H1 (cell line): ENCODE results near the gene RGP1. TPM values are rescaled to one million over a fixed set of nuclear protein-coding genes. Genes with fewer than 3 reads are reported as not detected.

Experiments used
- CTCF ChIA-PET: fragments of 300-600 bp; sonication (Branson Sonifier 250); formaldehyde crosslinking; loops from one replicate; lab custom pipeline; 2021; ENCODE audit not compliant: partially characterized antibody; lab: Charles Lee
- POLR2A ChIA-PET: fragments of 300-600 bp; sonication (Branson Sonifier 250); formaldehyde crosslinking; loops from one replicate; lab custom pipeline; 2021; ENCODE audit warnings: inconsistent platforms; ENCODE audit not compliant: partially characterized antibody; lab: Charles Lee
- DNase-seq, 2 experiments: peaks; one replicate each; pipeline versions ENCODE4 v3.0.0 to v3.0.0-alpha.2; 2010 to 2022; ENCODE audit warnings: low spot score in 2 of 2, low read depth in 1 of 2, mixed read lengths in 1 of 2
- FAIRE-seq: peaks from 2 replicates; lab custom pipeline; 2011; peaks lifted over from hg19 to GRCh38; lab: Jason Lieb, UNC
- H2AFZ ChIP-seq: 2 replicates; pipeline ENCODE4 v1.8.1; 2012; ENCODE audit warnings: low read length, inconsistent platforms
- H2AK5ac ChIP-seq: 2 replicates; pipeline ENCODE4 v1.6.1; 2013; ENCODE audit warnings: low read depth, low read length
- H2BK120ac ChIP-seq: replicated peaks from 2 replicates; pipeline ENCODE3; 2013; ENCODE audit warnings: low read depth, low read length, inconsistent platforms
- H2BK12ac ChIP-seq: 2 replicates; pipeline ENCODE4 v1.6.1; 2013; ENCODE audit warnings: low read depth, low read length
- H2BK15ac ChIP-seq: 2 replicates; pipeline ENCODE4 v1.6.1; 2013; ENCODE audit warnings: low read length
- H2BK20ac ChIP-seq: 2 replicates; pipeline ENCODE4 v1.6.1; 2013; ENCODE audit warnings: low read length
- H2BK5ac ChIP-seq: 2 replicates; pipeline ENCODE4 v1.6.1; 2013; ENCODE audit warnings: low read depth, low read length
- H3K14ac ChIP-seq: 2 replicates; pipeline ENCODE4 v1.6.1; 2013; ENCODE audit warnings: inconsistent platforms; ENCODE audit not compliant: insufficient read length
- H3K18ac ChIP-seq: 2 replicates; pipeline ENCODE4 v1.6.1; 2013; ENCODE audit warnings: low read length; ENCODE audit errors: extremely low read depth
- H3K23ac ChIP-seq: 2 replicates; pipeline ENCODE4 v1.6.1; 2013; ENCODE audit warnings: inconsistent platforms; ENCODE audit not compliant: insufficient read length
- H3K23me2 ChIP-seq: 2 replicates; pipeline ENCODE4 v1.6.1; 2013; ENCODE audit warnings: low read depth, low read length
- H3K27ac ChIP-seq: 2 replicates; pipeline ENCODE4 v1.6.1; 2011; ENCODE audit warnings: low read depth, low read length, inconsistent platforms
- H3K27me3 ChIP-seq, 4 experiments: replicated peaks in 1 of 4; 1 replicate in 1 of 4; 2 replicates in 3 of 4; pipeline versions ENCODE4 v1.6.1 to v1.8.1; 2011 to 2013; ENCODE audit warnings: low read length in 3 of 4, mild to moderate bottlenecking in 3 of 4, inconsistent platforms in 2 of 4, mixed read lengths in 2 of 4, moderate library complexity in 1 of 4; ENCODE audit not compliant: control insufficient read depth in 3 of 4, insufficient read depth in 3 of 4; ENCODE audit errors: extremely low read depth in 1 of 4
- H3K36me3 ChIP-seq, 4 experiments: 2 replicates each; pipeline versions ENCODE4 v1.6.1 to v1.8.1; 2011 to 2013; ENCODE audit warnings: mild to moderate bottlenecking in 4 of 4, low read length in 3 of 4, moderate library complexity in 2 of 4, control low read depth in 1 of 4, inconsistent platforms in 1 of 4; ENCODE audit not compliant: insufficient read depth in 4 of 4, control insufficient read depth in 2 of 4
- H3K4ac ChIP-seq: replicated peaks from 2 replicates; pipeline ENCODE3; 2013; ENCODE audit warnings: low read length, low read depth, mixed read lengths, inconsistent platforms; ENCODE audit not compliant: insufficient read length
- H3K4me1 ChIP-seq, 4 experiments: replicated peaks in 1 of 4; 1 replicate in 1 of 4; 2 replicates in 3 of 4; pipeline versions ENCODE4 v1.6.1 to v1.8.1; 2011 to 2013; ENCODE audit warnings: low read length in 3 of 4, inconsistent platforms in 2 of 4, mixed read lengths in 1 of 4; ENCODE audit not compliant: insufficient read depth in 4 of 4, control insufficient read depth in 3 of 4
- H3K4me2 ChIP-seq, 2 experiments: 2 replicates each; pipeline versions ENCODE4 v1.6.1 to v1.8.1; 2011 to 2013; ENCODE audit warnings: low read depth in 2 of 2, low read length in 2 of 2, control low read depth in 1 of 2, inconsistent platforms in 1 of 2, mild to moderate bottlenecking in 1 of 2; ENCODE audit not compliant: insufficient read depth in 1 of 2
- H3K4me3 ChIP-seq, 4 experiments: fragments of 200-600, 300-600 bp in 1 of 4; sonication (generic), shearing (Covaris generic), sonication (Bioruptor Twin) in 1 of 4; 2 replicates each; pipeline versions ENCODE4 v1.5.1 to v1.8.1; 2011 to 2016; ENCODE audit warnings: low read length in 4 of 4, low read depth in 3 of 4, control low read depth in 2 of 4, inconsistent platforms in 2 of 4, mild to moderate bottlenecking in 2 of 4, mixed read lengths in 1 of 4, moderate library complexity in 1 of 4; ENCODE audit not compliant: insufficient read depth in 2 of 4; ENCODE audit errors: extremely low read depth in 1 of 4
- H3K56ac ChIP-seq: replicated peaks from 2 replicates; pipeline ENCODE3; 2013; ENCODE audit warnings: low read depth, mild to moderate bottlenecking, mixed read lengths, low read length, inconsistent platforms; ENCODE audit not compliant: insufficient read length
- H3K79me1 ChIP-seq: 2 replicates; pipeline ENCODE4 v1.6.1; 2013; ENCODE audit warnings: low read depth, low read length, control low read depth
- H3K79me2 ChIP-seq, 2 experiments: 2 replicates each; pipeline versions ENCODE4 v1.6.1 to v1.8.1; 2012 to 2013; ENCODE audit warnings: low read length in 2 of 2, mild to moderate bottlenecking in 2 of 2, inconsistent platforms in 1 of 2; ENCODE audit not compliant: insufficient read depth in 2 of 2, control insufficient read depth in 1 of 2
- H3K9ac ChIP-seq, 4 experiments: replicated peaks in 1 of 4; 1 replicate in 1 of 4; 2 replicates in 3 of 4; pipeline versions ENCODE4 v1.6.1 to v1.8.1; 2011 to 2013; ENCODE audit warnings: low read depth in 3 of 4, low read length in 3 of 4, control low read depth in 2 of 4, mild to moderate bottlenecking in 2 of 4, moderate library complexity in 2 of 4, inconsistent platforms in 1 of 4; ENCODE audit errors: extremely low read depth in 1 of 4
- H3K9me3 ChIP-seq, 2 experiments: 2 replicates each; pipeline versions ENCODE4 v1.6.1 to v1.8.1; 2012 to 2013; ENCODE audit warnings: mild to moderate bottlenecking in 2 of 2, moderate library complexity in 2 of 2, control low read depth in 1 of 2, inconsistent platforms in 1 of 2, low read depth in 1 of 2, low read length in 1 of 2, mixed read lengths in 1 of 2; ENCODE audit not compliant: insufficient read depth in 2 of 2
- H4K20me1 ChIP-seq, 2 experiments: replicated peaks in 1 of 2; 2 replicates each; pipeline versions ENCODE3 to v1.8.1; 2011 to 2013; ENCODE audit warnings: inconsistent platforms in 2 of 2, low read length in 2 of 2, mild to moderate bottlenecking in 1 of 2; ENCODE audit not compliant: insufficient read depth in 2 of 2, control insufficient read depth in 1 of 2
- H4K5ac ChIP-seq: 2 replicates; pipeline ENCODE4 v1.6.1; 2013; ENCODE audit warnings: low read length, low read depth, mixed read lengths, inconsistent platforms; ENCODE audit not compliant: insufficient read length
- H4K8ac ChIP-seq: 2 replicates; pipeline ENCODE4 v1.8.0; 2013; ENCODE audit warnings: mild to moderate bottlenecking, moderate library complexity, low read length, inconsistent platforms; ENCODE audit not compliant: insufficient read depth; ENCODE audit errors: extremely low read depth
- H4K91ac ChIP-seq: replicated peaks from 2 replicates; pipeline ENCODE3; 2013; ENCODE audit warnings: low read length, mixed read lengths, inconsistent platforms; ENCODE audit not compliant: insufficient read length
- BACH1 ChIP-seq: IDR thresholded peaks from 2 replicates; pipeline ENCODE4 v1.6.1; 2012; ENCODE audit warnings: low read length, improper control_type of control experiment
- MAFK ChIP-seq: IDR thresholded peaks from 2 replicates; pipeline ENCODE4 v1.6.1; 2012; ENCODE audit warnings: low read depth, mild to moderate bottlenecking, improper control_type of control experiment, low read length
- SP1 ChIP-seq: IDR thresholded peaks from 2 replicates; pipeline ENCODE4 v1.6.1; 2011; ENCODE audit warnings: low read depth, low read length
- WGBS, 2 experiments: shearing (Covaris generic) in 1 of 2; methylation state at CpG; one replicate each; pipeline versions ENCODE4 v1.1.6 to v1.1.7; 2013 to 2015; ENCODE audit warnings: low lambda C conversion rate in 2 of 2, mixed read lengths in 2 of 2, inconsistent platforms in 1 of 2, low coverage in 1 of 2, missing lambda C conversion rate in 1 of 2; ENCODE audit not compliant: insufficient replicate concordance in 2 of 2, insufficient coverage in 1 of 2, insufficient read length in 1 of 2; ENCODE audit errors: extremely low coverage in 1 of 2, missing lambda C conversion rate in 1 of 2; 5-methylcytosine and 5-hydroxymethylcytosine counted together
- polyA plus RNA-seq, 7 experiments: library from polyadenylated mRNA; depleted of rRNA in 3 of 7; stranded (reverse) in 5 of 7; unstranded in 2 of 7; fragments of >200 nt in 5 of 7; fragments of 200-250 nt in 2 of 7; gene quantifications; 1 replicate in 5 of 7; 2 replicates in 1 of 7; 4 replicates in 1 of 7; pipeline versions ENCODE4 v1.2.1 to v1.2.3, GENCODE V29; 2011 to 2013; ENCODE audit warnings: missing spikeins in 2 of 7, mixed read lengths in 2 of 7
- total RNA-seq: library from RNA; stranded (reverse); fragmentation: NEBNext Ultra II Directional; extraction: Animal tissue kit (Norgen Biotek cat#: 25700); gene quantifications from 2 replicates; pipeline ENCODE4 v1.2.1, GENCODE V29; 2021

RGP1 gene
- total and polyA plus RNA-seq, 2 of the 8 experiments (the other 6 are each of a cell fraction or from before 2014, with no cell fraction given) = 11.8 to 22.7 TPM

DNA sequence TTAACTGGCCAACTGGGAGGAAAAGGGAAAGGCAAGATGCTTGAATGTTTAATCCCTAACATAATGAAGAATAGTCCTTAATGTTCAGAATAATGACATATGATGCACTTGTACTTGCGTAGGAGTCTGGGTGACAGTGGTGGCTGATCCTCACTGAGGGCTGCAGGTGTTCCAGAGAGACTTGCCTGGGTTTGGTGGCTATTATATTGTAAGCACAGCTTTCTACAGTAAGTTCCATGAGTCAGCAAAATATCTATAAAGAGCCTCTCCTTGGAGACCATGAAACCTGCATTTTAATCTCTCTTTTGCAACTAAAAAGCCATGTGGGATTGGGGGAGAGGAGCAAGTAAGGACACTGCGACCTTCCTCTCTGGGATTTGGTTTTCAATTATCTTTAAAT, 40.5 kb downstream of the RGP1 start:
- H3K4ac ChIP-seq = no peak overlapping the region
- H3K4me2 ChIP-seq = no peak overlapping the region; a peak in 1 of 4 replicates
- H4K20me1 ChIP-seq = no peaks in the 10 kb centered on the region
- CTCF ChIA-PET = interaction anchor here (0.6 to 4.0 kb wide), 49 partner anchors 9 to 174 kb away, joined by 3 to 67 read pairs (median 5); partner anchors contain the start of genes FAM221B, HINT2, MSMP and SPAG8
- H3K23ac ChIP-seq = no peak overlapping the region
- no peak overlapping the region for H2BK12ac ChIP-seq
- no peaks in the 10 kb centered on the region for H3K36me3 ChIP-seq
- FAIRE-seq = no peak
- H3K4me1 ChIP-seq = peaks cover 5 to 13% (median 7%) of the 10 kb centered on the region in 4 experiments; a peak in 6 of 7 replicates
- POLR2A ChIA-PET = interaction anchor here (1.0 to 3.9 kb wide), 6 partner anchors 10 to 57 kb away, joined by 3 to 38 read pairs (median 3); partner anchors contain the start of genes CREB3, HINT2 and SPAG8
- no peak overlapping the region for H2AFZ ChIP-seq
- no peaks in the 10 kb centered on the region for H3K79me2 ChIP-seq
- H3K79me1 ChIP-seq = no peaks in the 10 kb centered on the region
- H2BK120ac ChIP-seq = no peak overlapping the region
- H4K5ac ChIP-seq = no peak overlapping the region
- 83% methylated on average over 2 of the region's 2 CpGs; no CpG with 5 or more reads in 1 of the 2 experiments for WGBS, 2 experiments
- DNase-seq = no peak
- peaks cover 0 to 10% (median 0%) of the 10 kb centered on the region in 4 experiments; a peak in 4 of 7 replicates for H3K27me3 ChIP-seq
- H2AK5ac ChIP-seq = no peak overlapping the region
- no peak overlapping the region; a peak in 2 of 7 replicates for H3K9ac ChIP-seq
- no peak overlapping the region for H3K14ac ChIP-seq
- H3K27ac ChIP-seq = no peak overlapping the region
- H3K18ac ChIP-seq = no peak overlapping the region
- H3K4me3 ChIP-seq = no peak overlapping the region
- no peak overlapping the region for H4K8ac ChIP-seq
- TF ChIP-seq MAFK (peak; percentile 86), BACH1 (0 out of 2 replicates have a peak, but pooled peaks have one; percentile 16), SP1 (no peak)
- H3K23me2 ChIP-seq = peaks cover 5% of the 10 kb centered on the region; the same call in 1 of the 2 replicates
- no peak overlapping the region for H3K56ac ChIP-seq
- no peak overlapping the region for H2BK5ac ChIP-seq
- no peak overlapping the region for H2BK15ac ChIP-seq
- no peaks in the 10 kb centered on the region for H3K9me3 ChIP-seq
- no peak overlapping the region for H2BK20ac ChIP-seq
- no peak overlapping the region for H4K91ac ChIP-seq
